GM21423 (cell line): ENCODE data around the gene CYP2B6.
"Not testable (repeated sequence)": the region's sequence is repeated elsewhere in the genome, so short reads cannot be mapped to it uniquely, and the experiment has no call there.

ENCODE experiments used
- ATAC-seq: cut with Tn5 transposase; IDR thresholded peaks from one replicate; pipeline ENCODE4 v1.9.1; 2021; ENCODE audit warnings: mild to moderate bottlenecking, moderate library complexity; ENCODE audit not compliant: unreplicated experiment

The CYP2B6 gene

DNA sequence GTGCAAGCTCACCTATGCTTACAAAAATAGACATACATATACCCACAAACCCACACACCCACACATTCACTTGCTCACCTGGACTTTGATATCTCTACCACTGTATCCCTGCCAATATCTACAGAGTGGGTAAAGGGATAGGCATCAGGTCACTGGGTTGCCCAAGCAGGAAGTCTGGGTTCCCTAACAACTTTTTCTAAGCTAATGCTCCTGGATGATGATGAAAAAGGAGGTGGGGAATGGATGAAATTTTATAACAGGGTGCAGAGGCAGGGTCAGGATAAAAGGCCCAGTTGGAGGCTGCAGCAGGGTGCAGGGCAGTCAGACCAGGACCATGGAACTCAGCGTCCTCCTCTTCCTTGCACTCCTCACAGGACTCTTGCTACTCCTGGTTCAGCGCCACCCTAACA lies at the start of gene CYP2B6:
TSS of gene CYP2B6 (plus strand) at position 311 of the 410 bp plus-strand sequence. CDS start at position 335, 24 bp downstream.
- no peak for ATAC-seq

DNA sequence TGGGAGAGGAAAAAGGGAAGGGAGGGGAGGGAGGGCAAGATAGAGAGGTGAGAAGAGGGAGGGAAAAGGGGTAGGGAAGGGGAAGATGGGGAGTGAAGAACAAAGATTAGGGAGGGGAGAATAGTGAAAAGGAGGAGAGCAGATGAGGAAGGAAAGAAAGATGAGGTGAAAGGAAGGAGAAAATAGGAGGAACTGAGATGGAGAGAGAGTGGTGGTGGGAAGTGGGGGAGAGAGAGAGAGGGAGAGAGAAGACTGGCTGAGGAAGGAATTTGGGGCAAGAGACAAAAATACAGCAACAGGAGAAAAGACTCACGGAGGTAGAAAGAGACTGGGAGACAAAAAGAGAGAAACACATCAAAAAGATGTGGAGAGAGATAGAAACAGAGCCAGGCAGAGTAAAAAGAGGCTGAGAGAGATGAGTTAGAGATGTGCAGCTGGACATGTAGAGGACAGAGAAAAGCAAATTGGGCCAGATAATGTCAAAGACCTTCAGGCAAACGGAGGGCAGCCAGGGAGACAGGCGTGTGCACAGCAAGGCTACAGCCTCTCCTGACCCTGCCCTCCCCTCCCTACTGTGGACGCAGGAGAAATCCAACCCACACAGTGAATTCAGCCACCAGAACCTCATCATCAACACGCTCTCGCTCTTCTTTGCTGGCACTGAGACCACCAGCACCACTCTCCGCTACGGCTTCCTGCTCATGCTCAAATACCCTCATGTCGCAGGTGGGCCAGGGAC lies 49.4 kb upstream of the CYP2B6 start:
- no peak for ATAC-seq

- no peak for ATAC-seq
Observed at GRCh38 chr19:40945645-40946044, 45.4 kb upstream of the CYP2B6 start.

DNA sequence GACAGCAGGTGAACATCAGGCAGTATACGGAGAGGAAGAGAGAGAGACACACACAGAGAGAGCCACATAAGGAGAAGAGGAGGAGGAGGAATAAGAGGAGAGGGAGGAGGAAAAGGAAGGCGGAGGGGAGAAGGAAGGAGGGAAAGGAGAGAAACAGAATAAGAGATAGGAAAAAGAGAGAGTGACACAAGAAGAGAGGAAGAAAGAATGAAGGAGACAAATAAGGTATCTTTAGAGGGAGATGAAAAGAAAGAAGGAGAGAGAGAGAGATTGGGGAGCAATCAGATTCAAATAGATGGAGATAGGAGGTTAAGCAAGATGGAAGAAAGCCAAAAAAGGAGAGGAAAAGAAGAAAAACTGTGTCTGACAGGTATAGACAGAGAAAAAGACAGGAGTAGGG lies 44.0 kb upstream of the CYP2B6 start:
- ATAC-seq = no peak

- ATAC-seq = no peak
Observed at GRCh38 chr19:40947573-40947972, 43.5 kb upstream of the CYP2B6 start.

DNA sequence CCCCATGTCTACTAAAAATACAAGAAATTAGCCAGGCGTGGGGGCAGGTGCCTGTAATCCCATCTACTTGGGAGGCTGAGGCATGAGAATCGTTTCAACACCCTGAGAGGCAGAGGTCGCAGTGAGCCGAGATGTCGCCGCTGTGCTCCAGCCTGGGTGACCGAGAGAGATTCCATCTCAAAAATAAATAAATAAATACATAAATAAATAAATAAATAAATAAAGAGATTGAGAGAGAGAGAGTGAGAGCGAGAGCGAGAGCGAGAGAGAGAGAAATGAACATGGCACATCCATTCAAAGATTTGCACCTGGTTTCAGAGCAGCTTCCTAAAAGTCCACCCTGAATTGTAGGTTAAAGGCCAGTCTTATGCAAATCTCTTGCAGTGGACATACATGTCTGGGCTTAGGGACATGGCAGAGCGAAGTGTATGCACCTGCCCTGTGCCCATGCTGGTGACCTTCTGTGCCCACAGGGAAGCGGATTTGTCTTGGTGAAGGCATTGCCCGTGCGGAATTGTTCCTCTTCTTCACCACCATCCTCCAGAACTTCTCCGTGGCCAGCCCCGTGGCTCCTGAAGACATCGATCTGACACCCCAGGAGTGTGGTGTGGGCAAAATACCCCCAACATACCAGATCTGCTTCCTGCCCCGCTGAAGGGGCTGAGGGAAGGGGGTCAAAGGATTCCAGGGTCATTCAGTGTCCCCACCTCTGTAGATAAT lies 42.3 kb upstream of the CYP2B6 start:
- ATAC-seq = no peak

- ATAC-seq = no peak
Observed at GRCh38 chr19:40954573-40954972, 36.5 kb upstream of the CYP2B6 start.

GRCh38 chr19:40959338-40959737 lies 31.7 kb upstream of the CYP2B6 start:
- ATAC-seq = no peak

- no peak for ATAC-seq
Observed at GRCh38 chr19:40960062-40960685, 30.9 kb upstream of the CYP2B6 start.

DNA sequence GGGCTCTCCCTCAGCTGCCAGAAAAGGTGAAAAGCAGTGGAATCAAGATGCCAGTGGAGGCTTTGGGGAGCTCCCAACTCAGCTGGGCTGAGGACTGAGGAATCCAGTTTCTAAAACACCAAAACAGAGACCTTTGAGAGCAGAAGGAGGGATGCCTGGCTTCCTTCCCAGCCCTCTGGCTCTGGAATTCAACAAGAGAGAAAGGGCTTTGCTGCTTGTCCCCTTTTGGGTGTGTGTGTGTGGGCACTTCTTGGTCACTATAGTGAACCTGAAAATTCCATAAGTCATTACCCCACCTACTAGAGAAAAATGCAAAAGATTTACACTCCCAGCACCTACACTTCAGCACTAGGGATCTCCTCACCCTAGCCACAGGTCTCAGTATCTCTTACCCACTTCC lies 30.3 kb upstream of the CYP2B6 start:
- ATAC-seq = no peak

GRCh38 chr19:40962460-40962961 lies 28.6 kb upstream of the CYP2B6 start:
- ATAC-seq = no peak

GRCh38 chr19:40964361-40964760 lies 26.7 kb upstream of the CYP2B6 start:
- not testable (repeated sequence) for ATAC-seq

- ATAC-seq = not testable (repeated sequence)
Observed at GRCh38 chr19:40965351-40965750, 25.7 kb upstream of the CYP2B6 start.

DNA sequence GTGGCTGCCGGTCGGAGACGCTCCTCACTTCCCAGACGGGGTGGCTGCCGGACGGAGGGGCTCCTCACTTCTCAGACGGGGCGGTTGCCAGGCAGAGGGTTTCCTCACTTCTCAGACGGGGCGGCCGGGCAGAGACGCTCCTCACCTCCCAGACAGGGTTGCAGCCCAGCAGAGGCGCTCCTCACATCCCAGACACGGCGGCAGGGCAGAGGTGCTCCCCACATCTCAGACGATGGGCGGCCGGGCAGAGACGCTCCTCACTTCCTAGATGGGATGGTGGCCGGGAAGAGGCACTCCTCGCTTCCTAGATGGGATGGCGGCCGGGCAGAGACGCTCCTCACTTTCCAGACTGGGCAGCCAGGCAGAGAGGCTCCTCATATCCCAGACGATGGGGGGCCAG lies 24.5 kb upstream of the CYP2B6 start:
- ATAC-seq = not testable (repeated sequence)

GRCh38 chr19:40968065-40968464 lies 23.0 kb upstream of the CYP2B6 start:
- ATAC-seq = not testable (repeated sequence)

GRCh38 chr19:40969721-40970120 lies 21.4 kb upstream of the CYP2B6 start:
- not testable (repeated sequence) for ATAC-seq

DNA sequence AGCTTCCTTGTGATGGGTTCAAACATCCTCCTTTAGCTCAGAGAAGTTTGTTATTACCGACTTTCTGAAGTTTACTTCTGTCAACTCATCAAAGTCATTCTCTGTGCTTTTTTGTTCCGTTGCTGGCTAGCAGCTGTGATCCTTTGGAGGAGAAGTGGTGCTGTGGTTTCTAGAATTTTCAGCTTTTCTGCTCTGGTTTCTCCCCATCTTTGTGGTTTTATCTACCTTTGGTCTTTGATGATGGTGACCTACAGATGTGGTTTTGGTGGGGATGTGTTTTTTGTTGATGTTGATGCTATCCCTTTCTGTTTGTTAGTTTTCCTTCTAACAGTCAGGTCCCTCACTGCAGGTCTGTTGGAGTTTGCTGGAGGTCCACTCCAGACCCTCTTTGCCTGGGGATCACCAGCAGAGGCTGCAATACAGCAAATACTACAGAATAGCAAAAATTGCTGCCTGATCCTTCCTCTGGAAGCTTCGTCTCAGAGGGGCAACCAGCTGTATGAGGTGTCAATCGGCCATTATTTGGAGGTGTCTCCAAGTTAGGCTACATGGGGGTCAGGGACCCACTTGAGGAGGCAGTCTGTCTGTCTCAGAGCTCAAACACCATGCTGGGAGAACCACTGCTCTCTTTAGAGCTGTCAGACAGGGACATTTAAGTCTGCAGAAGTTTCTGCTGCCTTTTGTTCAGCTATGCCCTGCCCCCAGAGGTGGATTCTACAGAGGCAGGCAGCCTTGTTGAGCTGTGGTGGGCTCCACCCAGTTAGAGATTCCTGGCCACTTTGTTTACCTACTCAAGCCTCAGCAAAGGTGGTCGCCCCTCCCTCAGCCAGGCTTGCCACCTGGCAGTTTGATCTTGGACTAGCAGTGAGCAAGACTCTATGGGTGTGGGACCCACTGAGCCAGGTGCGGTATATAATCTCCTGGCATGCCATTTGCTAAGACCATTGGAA lies 20.4 kb upstream of the CYP2B6 start:
- ATAC-seq = not testable (repeated sequence)

DNA sequence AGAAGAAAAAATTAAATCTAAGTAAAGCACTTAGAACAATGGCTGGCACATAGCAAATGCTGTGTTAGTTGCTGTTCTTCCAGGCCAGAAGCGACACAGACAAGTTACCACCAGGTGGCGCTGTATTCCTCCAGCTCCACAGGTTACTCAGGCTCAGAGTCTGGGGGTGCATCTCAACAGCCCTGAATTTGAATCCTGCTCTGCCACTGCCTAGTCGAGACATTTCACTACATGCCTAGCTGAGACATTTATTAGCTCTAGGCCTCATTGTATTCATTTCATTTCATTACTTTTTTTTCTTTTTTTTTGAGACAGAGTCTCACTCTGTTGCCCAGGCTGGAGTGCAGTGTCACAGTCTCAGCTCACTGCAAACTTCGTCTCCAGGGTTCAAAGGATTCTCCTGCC lies 16.4 kb upstream of the CYP2B6 start:
- no peak for ATAC-seq

- ATAC-seq = no peak
Observed at GRCh38 chr19:40976134-40976533, 14.9 kb upstream of the CYP2B6 start.

DNA sequence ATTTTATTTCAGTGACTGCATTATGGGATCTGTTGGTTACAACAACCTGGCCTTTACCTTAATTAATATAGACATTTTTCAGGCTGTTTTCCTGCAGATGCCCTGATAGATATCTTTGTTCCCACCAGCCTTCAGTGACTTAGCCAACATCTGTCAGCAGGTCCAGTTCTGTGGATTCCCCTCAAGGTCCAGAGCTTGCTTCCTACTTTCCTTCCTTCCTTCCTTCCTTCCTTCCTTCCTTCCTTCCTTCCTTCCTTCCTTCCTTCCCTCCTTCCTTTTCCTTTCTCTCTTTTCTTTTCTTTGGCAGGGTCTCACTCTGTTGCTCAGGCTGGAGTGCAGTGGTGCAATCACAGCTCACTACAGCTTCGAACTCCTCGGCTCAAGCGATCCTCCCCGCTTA lies 14.4 kb upstream of the CYP2B6 start:
- ATAC-seq = no peak
